ENCODE results near the gene PLCB1.

- TF ChIP-seq CTCF (IDR thresholded peaks at IDR 0.05) (no peak), POLR2A (IDR thresholded peaks at IDR 0.05) (no peak)
Measured at GRCh38 chr20:8464368-8464767, 332.3 kb downstream of the PLCB1 start.

Measured in Peyer's patch (tissue), 4 donors.